ENCODE measurements around the gene ATP1A3.

Gene ATP1A3

DNA sequence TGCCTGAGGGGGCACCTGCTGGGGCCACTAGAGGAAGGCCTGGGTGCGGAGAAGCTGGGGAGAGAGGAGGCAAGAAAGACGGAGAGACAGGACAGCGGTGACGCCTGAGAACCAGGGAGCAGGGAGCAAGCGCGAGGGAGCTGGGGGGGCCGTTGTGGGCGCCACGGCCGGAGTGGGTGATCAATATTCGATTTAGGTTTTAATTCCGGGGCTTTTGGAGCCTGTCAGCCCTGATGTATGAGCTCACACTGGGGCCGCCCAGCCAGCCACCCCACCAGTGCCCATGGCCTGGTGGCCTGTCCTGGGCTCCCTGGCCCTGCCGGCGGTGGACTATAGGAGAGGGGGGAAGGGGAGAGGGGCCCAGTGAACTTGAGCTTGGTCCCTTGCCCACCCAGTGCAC is 57.1 kb downstream of the ATP1A3 start:
- H3K4me2 ChIP-seq (ENCODE audit: low read depth, low read length): no peak overlapping the region
- no peak overlapping the region for H3K27ac ChIP-seq (ENCODE audit: low read length)
- no peak for DNase-seq
- H3K9me3 ChIP-seq (replicated peaks; ENCODE audit: insufficient read depth, low read length): no peaks in the 10 kb centered on the region
- TF ChIP-seq EZH2phosphoT487 (IDR thresholded peaks at IDR 0.05; ENCODE audit: low read length) (no peak), EZH2 (optimal IDR thresholded peaks at IDR 0.05; ENCODE audit: low read depth, low read length) (no peak)
- TF ChIP-seq, protein P1, sequence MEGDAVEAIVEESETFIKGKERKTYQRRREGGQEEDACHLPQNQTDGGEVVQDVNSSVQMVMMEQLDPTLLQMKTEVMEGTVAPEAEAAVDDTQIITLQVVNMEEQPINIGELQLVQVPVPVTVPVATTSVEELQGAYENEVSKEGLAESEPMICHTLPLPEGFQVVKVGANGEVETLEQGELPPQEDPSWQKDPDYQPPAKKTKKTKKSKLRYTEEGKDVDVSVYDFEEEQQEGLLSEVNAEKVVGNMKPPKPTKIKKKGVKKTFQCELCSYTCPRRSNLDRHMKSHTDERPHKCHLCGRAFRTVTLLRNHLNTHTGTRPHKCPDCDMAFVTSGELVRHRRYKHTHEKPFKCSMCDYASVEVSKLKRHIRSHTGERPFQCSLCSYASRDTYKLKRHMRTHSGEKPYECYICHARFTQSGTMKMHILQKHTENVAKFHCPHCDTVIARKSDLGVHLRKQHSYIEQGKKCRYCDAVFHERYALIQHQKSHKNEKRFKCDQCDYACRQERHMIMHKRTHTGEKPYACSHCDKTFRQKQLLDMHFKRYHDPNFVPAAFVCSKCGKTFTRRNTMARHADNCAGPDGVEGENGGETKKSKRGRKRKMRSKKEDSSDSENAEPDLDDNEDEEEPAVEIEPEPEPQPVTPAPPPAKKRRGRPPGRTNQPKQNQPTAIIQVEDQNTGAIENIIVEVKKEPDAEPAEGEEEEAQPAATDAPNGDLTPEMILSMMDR (IDR thresholded peaks at IDR 0.05; ENCODE audit: low read length): no peak
- H3K4me1 ChIP-seq (ENCODE audit: low read length): no peaks in the 10 kb centered on the region
- no peaks in the 10 kb centered on the region for H3F3A ChIP-seq (ENCODE audit: insufficient read depth, low read length)
- H3K27me3 ChIP-seq (replicated peaks; ENCODE audit: insufficient read depth, low read length): peaks cover 42% of the 10 kb centered on the region
- H2AFZ ChIP-seq (ENCODE audit: low read length): no peak overlapping the region
- no peaks in the 10 kb centered on the region for H3K79me2 ChIP-seq (ENCODE audit: low read length)
- H3K9ac ChIP-seq (ENCODE audit: low read length): no peak overlapping the region
- H3K36me3 ChIP-seq (replicated peaks; ENCODE audit: insufficient read depth, low read length): no peaks in the 10 kb centered on the region
- H3K4me3 ChIP-seq (ENCODE audit: low read length): no peak overlapping the region
- H3K9me2 ChIP-seq (replicated peaks; ENCODE audit: insufficient read depth, low read length): no peaks in the 10 kb centered on the region
- no peaks in the 10 kb centered on the region for H4K20me1 ChIP-seq (ENCODE audit: insufficient read depth, low read length)

GRCh38 chr19:41936416-41936850 is 57.6 kb downstream of the ATP1A3 start:
- no peak for DNase-seq
- Histone ChIP-seq H3K27ac (ENCODE audit: low read length) (no peak overlapping the region), H3K79me2 (ENCODE audit: low read length) (no peaks in the 10 kb centered on the region), H2AFZ (ENCODE audit: low read length) (no peak overlapping the region), H4K20me1 (ENCODE audit: insufficient read depth, low read length) (no peaks in the 10 kb centered on the region), H3K36me3 (replicated peaks; ENCODE audit: insufficient read depth, low read length) (no peaks in the 10 kb centered on the region), H3K4me1 (ENCODE audit: low read length) (no peaks in the 10 kb centered on the region), H3K9ac (ENCODE audit: low read length) (no peak overlapping the region), H3K9me2 (replicated peaks; ENCODE audit: insufficient read depth, low read length) (no peaks in the 10 kb centered on the region), H3K27me3 (replicated peaks; ENCODE audit: insufficient read depth, low read length) (peaks cover 47% of the 10 kb centered on the region), H3K4me3 (ENCODE audit: low read length) (no peak overlapping the region), H3F3A (ENCODE audit: insufficient read depth, low read length) (no peaks in the 10 kb centered on the region), H3K9me3 (replicated peaks; ENCODE audit: insufficient read depth, low read length) (no peaks in the 10 kb centered on the region), H3K4me2 (ENCODE audit: low read depth, low read length) (no peak overlapping the region)
- TF ChIP-seq, protein P1 (IDR thresholded peaks at IDR 0.05; ENCODE audit: low read length): no peak
- no peak for TF ChIP-seq EZH2phosphoT487 (IDR thresholded peaks at IDR 0.05; ENCODE audit: low read length)
- no peak for TF ChIP-seq EZH2 (optimal IDR thresholded peaks at IDR 0.05; ENCODE audit: low read depth, low read length)

DNA sequence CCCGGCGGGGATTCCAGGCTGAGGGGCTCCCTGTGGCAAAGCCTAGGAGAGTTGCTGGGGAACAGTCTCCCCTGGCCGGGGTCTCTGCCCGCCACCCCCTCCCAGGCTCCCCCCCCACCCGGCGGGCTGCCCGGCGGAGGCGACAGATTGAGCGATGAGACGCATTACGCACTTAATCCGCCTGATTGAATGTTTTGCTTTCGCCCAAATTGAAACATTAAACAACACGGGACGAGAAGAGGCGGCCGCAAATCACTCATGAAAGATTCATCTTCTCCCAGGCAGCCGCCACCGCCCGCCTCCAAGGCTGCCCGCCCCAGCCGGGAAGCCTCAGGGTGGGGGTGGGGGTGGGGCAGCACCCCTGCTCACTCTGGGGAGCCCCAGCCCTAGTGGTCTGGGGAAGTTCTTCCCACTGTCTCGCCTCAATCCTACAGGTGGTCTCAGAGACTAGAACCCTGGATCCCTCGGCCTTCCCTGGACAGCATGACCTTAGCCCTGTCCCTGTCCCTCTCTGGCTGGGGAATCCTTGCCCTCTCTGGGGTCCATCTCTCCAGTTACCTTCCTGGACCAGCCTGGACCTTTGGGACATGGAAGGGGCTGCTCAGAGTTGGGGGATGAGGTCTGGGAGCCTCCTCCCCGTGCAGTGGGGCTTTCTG is 58.1 kb downstream of the ATP1A3 start:
- Histone ChIP-seq H3K9me2 (replicated peaks; ENCODE audit: insufficient read depth, low read length) (no peaks in the 10 kb centered on the region), H2AFZ (ENCODE audit: low read length) (no peak overlapping the region), H3F3A (ENCODE audit: insufficient read depth, low read length) (no peaks in the 10 kb centered on the region), H3K36me3 (replicated peaks; ENCODE audit: insufficient read depth, low read length) (no peaks in the 10 kb centered on the region), H3K9me3 (replicated peaks; ENCODE audit: insufficient read depth, low read length) (no peaks in the 10 kb centered on the region), H3K4me2 (ENCODE audit: low read depth, low read length) (no peak overlapping the region), H4K20me1 (ENCODE audit: insufficient read depth, low read length) (no peaks in the 10 kb centered on the region), H3K27me3 (replicated peaks; ENCODE audit: insufficient read depth, low read length) (peaks cover 53% of the 10 kb centered on the region), H3K4me3 (ENCODE audit: low read length) (no peak overlapping the region), H3K79me2 (ENCODE audit: low read length) (no peaks in the 10 kb centered on the region), H3K27ac (ENCODE audit: low read length) (no peak overlapping the region), H3K9ac (ENCODE audit: low read length) (no peak overlapping the region), H3K4me1 (ENCODE audit: low read length) (no peaks in the 10 kb centered on the region)
- no peak for DNase-seq
- no peak for TF ChIP-seq EZH2 (optimal IDR thresholded peaks at IDR 0.05; ENCODE audit: low read depth, low read length)

DNA sequence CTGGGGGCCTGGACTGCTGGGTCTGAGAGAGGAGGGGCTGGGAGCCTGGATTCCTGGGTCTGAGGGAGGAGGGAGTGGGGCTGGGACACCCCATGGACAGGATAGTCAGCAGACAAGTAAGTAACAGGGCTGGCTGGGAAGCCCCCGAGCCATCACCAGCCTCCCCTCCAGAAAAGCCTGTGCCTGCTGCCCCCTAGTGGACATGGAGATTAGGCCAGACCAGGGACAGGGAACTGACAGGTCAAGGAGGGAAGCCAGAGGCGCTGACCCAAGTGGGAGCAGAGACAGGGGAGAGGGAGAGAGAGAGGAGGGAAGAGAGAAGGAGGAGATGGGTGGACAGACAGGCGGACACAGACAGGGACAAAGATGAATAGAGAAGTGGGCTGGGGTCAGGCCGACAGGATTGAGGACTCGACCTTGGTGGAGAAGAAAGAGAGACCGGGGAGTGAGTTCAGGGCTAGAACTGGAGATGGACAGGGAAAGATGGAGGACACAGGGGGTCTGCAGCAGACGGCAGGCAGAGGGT is 59.1 kb downstream of the ATP1A3 start:
- Histone ChIP-seq H3K36me3 (replicated peaks; ENCODE audit: insufficient read depth, low read length) (no peaks in the 10 kb centered on the region), H3K27ac (ENCODE audit: low read length) (no peak overlapping the region), H4K20me1 (ENCODE audit: insufficient read depth, low read length) (no peaks in the 10 kb centered on the region), H3K9me2 (replicated peaks; ENCODE audit: insufficient read depth, low read length) (no peaks in the 10 kb centered on the region), H3K9me3 (replicated peaks; ENCODE audit: insufficient read depth, low read length) (no peaks in the 10 kb centered on the region), H3K4me1 (ENCODE audit: low read length) (no peaks in the 10 kb centered on the region), H3F3A (ENCODE audit: insufficient read depth, low read length) (no peaks in the 10 kb centered on the region), H3K4me2 (ENCODE audit: low read depth, low read length) (no peak overlapping the region), H2AFZ (ENCODE audit: low read length) (no peak overlapping the region), H3K9ac (ENCODE audit: low read length) (no peak overlapping the region), H3K4me3 (ENCODE audit: low read length) (no peak overlapping the region), H3K79me2 (ENCODE audit: low read length) (no peaks in the 10 kb centered on the region), H3K27me3 (replicated peaks; ENCODE audit: insufficient read depth, low read length) (peaks cover 58% of the 10 kb centered on the region)
- peak; percentile 55 for DNase-seq
- TF ChIP-seq EZH2 (optimal IDR thresholded peaks at IDR 0.05; ENCODE audit: low read depth, low read length): no peak
- TF ChIP-seq, protein P1 (IDR thresholded peaks at IDR 0.05; ENCODE audit: low read length): peak; percentile 93
